ENCODE measurements around the gene IRF1. TPM values are rescaled to one million over a fixed set of nuclear protein-coding genes. Genes with fewer than 3 reads are reported as not detected.
"Not testable (repeated sequence)": the region's sequence is repeated elsewhere in the genome, so short reads cannot be mapped to it uniquely, and the experiment has no call there.

The IRF1 gene, protein sequence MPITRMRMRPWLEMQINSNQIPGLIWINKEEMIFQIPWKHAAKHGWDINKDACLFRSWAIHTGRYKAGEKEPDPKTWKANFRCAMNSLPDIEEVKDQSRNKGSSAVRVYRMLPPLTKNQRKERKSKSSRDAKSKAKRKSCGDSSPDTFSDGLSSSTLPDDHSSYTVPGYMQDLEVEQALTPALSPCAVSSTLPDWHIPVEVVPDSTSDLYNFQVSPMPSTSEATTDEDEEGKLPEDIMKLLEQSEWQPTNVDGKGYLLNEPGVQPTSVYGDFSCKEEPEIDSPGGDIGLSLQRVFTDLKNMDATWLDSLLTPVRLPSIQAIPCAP
- 11.0 TPM for total RNA-seq

DNA sequence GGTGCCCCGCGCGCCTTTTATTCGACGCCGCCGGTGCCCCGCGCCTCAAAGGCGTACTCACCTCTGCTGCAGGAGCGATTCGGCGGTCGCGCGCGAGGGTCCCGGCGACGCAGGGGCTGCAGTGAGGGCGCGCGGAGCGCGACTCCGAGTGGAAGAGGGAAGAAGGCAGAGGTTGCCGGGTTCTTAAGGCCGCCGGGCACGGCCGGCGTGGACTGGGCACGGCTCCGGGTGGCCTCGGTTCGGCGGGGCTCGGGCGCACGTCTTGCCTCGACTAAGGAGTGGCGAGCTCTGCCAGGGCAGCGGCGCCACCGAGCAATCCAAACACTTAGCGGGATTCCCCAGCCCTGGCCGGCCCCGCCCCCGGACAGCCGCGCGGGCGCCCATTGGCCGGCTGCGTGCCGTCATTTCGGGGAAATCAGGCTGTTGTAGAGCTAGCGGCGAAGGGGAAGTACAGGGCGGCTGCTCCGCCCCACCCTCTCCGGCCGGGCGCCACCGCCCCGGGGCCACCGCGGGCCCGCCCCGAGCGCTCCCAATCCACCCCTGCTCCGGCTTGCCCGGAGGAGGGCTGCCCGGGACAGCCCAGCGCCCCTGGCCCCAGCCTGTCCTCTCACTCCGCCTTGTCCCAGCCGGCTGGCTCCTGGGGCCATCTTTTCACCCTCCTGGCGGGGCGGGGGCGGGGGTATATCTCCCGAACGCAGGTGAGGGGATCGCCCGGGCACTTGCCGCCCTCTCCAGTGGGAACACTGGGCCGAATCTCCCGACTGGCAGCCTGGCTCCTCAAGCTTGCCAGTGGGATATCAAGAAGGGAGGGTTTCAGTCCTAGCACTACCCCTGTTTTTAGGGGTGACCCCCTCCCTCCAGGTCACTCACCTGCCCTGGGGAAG lies at the start of gene IRF1:
Gene IRF1, minus strand, starts transcription at position 290 of the 884 bp plus-strand sequence. CDS start 1,295 bp downstream, outside the sequence.
- DNase-seq, result peak; percentile 92

DNA sequence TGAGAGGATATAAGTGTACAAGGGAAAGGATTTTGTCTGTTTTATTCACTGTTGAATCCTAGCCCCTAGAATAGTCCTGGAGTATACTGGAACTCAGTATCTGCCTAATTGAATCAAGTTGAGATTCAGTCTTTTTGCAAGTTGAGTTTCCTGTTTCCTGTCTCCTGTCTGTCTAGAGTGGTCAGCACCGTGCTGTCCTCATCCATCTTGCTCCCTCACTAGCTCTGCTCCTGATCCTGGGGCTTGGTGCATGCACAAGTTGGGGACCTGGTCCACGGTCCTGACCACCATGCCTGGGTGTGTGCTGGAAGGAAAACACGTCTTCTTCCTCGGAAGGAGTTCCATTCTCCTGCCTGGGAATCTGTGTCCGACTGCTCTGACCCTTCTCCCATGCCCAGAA lies 49.6 kb upstream of the IRF1 start:
- no peak for DNase-seq

DNA sequence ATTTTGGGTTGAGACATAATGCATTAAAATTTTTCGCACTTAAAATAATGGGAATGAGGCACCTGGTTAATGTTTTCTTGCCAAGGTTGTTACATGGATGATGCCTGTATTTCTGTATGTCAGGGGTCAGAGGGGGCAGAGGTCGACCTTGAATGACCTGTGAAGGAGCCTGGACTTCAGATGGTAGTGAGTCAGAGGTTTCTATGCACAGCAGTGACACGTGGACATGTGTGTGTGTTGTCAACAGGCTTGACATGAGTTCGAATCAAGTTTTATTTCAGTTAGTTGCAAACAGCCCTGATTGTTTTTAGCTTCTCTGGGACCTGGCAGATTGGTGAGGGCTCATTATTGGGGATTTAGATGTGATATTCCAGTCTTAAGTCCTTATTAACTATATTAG lies 49.1 kb upstream of the IRF1 start:
- DNase-seq, result no peak

DNA sequence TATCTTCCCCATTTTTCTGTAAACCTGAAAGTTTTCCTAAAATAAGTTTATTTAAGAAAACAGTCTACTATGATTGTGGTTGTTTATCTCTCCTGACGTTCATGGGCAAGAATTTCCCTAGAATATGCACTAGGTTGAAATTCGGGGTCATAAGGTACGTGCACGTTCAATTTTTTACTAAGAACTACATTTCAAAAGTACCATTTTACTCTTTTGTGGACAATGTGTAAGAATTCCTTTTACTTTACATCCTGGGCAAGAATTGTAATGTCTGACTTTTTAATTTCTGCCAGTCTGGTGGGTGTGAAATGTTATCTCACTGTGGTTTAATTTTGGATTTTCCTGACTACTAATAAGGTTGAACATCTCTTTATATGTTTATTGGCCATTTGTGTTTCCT lies 40.4 kb upstream of the IRF1 start:
- DNase-seq, result no peak

DNA sequence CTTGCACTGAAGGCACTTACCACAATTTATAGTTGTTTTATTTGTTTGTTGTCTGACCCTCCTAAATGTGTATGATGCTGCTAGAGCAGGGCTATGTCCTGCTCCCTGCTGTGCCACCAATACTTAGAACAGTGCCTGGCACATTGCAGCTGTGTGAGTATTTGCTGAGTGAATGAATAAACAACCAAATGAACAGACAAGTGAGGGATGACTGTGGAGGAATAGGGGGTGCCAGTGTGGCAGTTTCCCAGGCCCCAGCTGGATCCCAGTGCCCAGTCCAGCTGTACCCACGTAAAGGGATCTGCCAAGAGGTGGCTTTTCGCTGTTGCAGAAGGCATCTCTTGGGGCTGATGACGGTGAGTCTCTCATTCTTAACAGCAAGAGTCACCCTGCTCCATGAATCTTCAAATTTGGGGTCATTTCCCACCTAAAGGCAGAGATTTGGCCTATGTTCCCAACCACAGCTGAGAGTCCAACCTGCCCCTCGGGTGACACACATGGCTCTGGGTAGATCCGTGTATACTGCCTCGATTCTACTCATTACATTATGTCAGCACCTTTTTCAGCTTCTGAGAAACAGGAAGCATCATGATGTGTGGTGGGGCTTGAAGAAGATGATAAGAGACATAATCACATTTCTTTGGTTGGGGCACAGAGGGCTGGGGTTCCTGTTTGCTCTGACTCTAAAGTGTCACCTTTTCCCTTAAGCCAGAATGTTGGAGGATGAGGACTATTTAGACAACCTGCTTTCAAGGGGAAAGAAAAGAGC lies 38.5 kb upstream of the IRF1 start:
- no peak for DNase-seq

DNA sequence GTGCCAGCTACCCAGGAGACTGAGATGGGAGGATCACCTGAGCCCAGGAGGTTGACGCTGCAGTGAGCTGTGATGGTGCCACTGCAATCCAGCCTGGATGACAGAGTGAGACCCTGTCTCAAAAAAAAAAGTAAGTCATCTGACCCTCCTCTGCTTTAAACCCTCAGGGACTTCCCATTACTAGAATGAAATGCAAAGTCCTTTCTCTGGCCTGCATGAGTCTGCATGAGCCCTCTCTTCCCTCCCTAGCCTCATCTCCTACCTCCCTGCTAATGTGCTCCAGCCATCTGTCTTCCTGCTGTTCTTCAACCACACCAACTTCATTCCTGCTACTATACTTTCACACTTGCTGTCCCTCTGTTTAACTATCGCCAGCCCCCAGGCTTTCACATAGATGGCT lies 37.4 kb upstream of the IRF1 start:
- no peak for DNase-seq

DNA sequence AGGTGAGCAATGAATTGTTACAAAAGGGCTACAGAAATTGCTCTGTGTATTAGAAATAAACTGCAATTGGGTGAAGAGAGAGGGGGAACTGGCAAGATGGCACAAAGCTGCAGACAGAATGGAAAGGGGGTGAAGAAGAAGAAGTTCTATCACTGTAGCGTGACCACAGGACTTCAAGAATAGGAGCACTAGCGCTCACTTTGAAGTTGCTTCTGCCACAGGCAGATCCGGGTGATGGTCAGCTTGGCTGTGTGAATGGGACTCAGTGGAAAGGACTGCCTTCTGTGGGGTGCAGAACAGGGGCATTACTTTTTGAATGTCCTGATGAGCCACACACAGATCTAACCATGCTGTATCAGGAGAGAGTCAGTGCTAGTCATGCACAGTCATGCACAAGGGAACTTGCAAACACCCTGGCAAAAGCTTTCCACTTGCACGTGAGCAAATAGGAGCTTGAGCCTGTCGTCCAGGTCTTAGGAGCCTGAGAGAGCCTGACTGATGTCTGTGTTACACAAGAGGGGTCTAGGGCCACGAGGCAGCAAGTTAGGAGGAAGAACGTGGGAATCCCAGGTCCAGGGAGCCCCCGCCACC lies 36.5 kb upstream of the IRF1 start:
- DNase-seq, result no peak

DNA sequence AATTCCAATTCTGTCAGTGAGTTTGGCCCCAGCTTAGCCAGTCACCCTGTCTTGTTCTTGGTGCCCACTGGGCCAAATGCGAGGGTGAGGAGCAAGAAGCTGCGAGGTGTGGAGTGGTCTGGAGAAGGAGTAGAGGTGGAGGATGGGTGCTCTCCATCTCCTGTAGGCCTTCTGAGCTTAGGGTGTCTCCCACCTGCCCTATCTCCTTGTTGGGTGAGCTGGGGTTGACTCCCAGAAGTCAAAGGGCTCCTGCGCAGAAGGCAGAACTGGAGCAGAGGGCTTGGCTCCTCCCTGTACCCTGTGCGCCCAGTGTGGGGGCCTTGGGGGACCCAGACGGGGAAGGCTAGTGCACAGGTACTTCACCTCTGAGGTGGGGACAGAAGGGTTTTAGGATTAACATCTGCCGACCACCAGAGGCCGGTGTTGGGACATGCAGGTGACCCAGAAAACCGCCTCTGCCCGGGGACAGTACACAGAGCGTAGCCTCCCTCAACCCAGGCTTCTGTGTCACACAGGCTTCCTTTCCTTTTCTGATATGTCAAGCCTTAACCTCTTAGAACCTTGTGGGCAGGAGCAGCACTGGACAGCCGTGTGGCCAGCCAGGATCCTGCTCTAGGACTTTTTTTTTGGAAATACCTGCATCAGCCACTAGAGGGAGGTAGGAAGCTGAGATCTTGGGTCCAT lies 35.9 kb upstream of the IRF1 start:
- DNase-seq, result no peak

DNA sequence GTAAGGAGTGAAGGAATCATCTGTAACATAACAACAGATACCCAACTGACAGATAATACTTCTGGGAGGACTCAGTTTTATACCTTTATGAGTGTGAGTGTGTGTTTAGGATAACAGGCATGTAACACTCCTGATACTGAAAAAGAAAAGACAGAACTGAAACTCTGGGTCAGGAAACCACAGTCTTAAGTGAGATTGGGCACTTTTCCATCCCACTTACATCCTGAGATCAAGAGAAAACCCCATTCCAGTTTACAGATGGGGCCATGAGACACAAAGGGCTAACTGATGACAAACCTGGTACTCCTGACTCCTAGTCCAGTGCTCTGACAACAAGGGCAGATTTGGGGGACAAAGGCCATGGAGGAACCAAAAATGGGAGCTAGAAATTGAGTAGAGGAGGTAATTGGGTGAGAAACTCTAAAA lies 34.7 kb upstream of the IRF1 start:
- DNase-seq, result no peak

DNA sequence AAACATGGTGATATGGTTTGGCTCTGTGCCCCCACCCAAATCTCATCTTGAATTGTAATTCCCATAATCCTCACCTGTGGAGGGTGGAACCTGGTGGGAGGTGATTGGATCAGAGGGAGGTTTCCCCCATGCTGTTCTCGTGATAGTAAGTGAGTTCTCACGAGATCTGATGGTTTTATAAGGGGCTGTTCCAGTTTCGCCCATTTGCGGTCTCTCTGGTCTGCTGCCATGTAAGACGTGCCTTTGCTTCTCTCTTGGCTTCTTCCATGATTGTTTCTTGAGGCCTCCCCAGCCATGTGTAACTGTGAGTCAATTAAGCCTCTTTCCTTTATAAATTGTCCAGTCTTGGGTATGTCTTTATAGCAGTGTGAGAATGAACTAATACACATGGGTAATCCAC lies 34.3 kb upstream of the IRF1 start:
- not testable (repeated sequence) for DNase-seq

DNA sequence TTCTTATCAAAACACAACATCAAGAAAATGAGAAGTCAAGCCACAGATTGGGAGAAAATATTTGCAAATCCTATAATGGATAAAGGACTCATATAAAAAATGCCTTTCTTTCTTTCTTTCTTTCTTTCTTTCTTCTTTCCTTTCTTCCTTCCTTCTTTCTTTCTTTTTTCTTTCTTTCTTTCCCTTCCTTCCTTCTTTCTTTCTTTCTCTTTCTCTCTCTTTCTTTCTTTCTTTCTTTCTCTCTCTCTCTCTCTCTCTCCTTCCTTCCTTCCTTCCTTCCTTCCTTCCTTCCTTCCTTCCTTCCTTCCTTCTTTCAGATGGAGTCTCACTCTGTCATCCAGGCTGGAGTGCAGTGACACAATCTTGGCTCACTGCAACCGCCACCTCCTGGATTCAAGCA lies 31.5 kb upstream of the IRF1 start:
- not testable (repeated sequence) for DNase-seq

DNA sequence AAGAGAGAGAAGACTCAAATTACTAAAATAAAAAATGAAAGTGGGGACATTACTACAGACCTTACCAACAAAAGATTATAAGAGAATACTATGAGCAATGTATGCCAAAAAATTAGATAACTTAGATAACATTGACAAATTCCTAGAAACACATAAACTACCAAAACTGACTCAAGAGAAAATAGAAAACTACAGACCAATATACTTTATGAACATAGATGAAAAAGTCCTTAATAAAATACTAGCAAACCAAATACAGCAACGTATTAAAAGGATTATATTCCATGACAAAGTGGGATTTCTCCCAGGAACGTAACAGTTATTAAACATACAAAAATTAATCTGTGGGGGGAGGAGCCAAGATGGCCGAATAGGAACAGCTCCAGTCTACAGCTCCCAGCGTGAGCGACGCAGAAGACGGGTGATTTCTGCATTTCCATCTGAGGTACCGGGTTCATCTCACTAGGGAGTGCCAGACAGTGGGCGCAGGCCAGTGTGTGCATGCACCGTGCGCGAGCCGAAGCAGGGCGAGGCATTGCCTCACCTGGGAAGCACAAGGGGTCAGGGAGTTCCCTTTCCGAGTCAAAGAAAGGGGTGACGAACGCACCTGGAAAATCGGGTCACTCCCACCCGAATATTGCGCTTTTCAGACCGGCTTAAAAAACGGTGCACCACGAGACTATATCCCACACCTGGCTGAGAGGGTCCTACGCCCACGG lies 23.2 kb upstream of the IRF1 start:
- DNase-seq, result not testable (repeated sequence)

DNA sequence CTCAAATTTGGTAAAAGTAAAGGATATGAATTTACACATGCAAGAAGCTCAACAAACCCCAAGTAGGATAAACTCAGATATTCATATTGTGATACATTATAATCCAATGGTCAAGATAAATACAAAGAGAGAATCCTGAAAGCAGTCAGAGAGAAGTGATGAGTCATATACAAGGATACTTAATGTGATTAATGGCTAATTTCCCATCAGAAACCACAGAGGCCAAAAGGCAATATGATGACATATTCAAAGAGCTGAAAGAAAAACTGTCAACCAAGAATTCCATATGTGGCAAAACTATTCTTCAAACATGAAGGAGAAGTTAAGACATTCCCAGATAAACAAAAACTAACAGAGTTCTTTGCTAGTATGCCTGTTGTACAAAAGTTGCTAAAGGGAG lies 19.5 kb upstream of the IRF1 start:
- DNase-seq, result no peak

DNA sequence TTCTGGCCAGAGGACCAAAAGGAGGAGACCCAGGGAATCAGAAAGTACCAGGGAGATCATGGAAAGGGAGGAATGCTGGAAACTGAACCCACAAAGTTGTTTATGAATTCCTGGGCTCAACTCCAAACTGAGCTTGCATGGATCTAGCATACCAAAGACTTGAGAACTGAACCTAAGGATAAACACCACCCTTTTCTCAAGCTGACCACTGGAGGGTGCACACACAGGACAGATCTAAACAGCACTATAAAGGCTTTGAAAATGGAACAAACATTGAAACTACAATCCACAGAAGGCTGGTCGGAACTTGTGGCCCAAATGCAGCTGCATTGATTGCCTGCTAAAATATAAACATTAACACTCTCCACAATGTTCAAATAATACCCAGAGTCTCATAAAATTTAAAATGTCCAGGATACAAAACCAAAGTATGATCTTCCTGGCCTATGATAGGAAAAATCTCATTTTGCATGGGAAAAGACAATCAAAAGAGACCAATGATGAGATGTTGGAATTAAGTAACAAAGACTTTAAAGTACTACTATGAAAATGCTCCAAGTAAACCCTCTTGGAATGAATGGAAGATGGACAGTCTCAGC lies 15.6 kb upstream of the IRF1 start:
- DNase-seq, result no peak

DNA sequence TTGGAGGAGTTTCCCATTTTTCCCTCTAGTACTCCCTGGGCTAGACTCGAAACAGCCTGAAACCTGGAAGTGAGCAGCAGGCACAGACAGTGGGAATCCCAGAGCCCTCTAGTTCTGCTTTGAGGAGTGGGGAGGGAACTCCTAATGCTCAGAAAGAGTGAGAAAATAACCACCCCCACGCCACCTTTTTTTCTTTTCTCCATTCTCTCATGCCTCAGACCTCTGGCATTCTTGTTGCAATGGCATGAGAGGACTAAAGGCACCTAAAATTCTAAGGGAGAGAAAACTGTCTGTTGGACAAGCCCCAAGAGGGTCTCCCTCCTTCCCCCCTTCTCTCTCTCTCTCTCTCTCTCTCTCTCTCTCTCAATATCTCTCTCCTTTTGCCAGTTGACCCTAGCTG lies 15.1 kb upstream of the IRF1 start:
- DNase-seq, result no peak

DNA sequence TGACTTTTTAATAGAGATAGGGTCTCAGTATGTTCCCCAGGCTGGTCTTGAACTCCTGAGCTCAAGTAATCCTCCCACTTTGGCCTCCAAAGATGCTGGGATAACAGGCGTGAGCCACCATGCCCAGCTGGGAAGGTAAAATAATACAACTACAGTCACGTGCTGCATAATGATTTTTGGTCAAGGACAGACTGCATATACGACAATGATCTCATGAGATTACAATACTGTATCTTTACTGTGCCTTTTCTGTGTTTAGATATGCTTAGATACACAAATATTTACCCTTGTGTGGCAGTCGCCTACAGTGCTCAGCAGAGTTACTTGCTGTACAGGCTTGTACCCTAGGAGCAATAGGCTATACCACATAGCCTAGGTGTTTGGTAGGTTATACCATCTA lies 14.2 kb upstream of the IRF1 start:
- no peak for DNase-seq

DNA sequence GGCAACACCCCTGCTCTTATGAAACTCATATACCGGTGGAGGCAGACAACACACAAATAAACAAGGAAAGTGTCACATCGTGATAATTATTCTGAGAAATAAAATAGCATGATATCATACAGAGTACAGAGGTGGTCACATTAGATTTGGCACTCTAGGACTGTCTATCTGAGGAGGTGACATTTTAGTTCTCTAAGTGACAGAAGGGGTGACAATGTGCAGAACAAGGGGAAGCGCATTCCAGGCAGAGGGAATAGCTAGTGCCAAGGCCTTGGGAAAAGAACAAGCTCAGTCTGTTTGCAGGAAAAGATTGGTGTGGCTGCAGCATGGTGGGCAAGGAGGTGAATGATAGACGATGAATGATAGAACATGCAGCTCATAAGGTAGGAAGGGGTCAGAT lies 12.7 kb upstream of the IRF1 start:
- no peak for DNase-seq

DNA sequence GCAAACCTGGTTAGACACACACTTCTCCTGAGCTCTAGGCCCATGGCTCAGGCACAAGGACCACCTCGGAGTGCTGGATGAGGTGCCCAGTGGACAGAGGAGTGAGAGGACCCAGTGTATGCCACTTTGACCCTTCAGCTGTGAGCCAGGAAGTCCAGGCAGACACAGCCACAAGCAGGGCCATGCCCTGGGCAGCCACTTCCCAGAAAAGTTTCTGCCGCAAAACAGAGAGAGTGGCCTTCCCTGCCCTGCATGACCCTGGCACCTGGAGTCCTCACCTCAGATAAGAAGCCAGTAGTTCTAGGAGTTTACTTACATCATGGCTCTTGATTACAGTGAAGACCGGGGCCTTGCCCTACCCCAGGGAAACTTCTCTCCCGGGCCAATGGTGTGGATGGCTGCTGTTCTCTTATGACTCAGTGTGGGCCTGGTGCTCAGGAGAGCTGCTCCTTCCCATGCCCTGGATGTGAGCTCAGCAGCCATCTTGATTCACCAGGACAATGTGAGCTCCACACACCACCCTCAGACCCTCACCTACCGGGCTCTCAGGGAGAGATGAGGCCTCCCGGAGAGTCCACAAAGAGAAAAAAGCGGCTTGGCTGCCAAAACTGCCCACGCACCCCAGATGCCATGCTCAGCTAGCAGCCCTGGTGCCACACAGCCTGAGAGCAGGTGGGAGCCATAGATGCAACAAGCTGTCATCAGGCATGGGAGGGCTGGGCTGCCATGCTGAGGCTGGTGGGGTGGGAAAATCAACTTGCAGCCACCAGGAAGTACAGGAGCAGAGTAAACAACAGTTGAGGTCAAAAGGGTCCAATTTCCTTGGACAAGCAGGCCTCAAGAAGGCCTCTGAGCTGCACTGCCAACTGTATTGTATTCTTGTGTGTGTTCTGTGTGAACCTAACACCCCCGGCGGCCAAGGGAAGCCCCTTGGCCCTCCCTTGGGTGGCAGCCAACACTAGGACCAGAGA lies 11.7 kb upstream of the IRF1 start:
- no peak for DNase-seq

DNA sequence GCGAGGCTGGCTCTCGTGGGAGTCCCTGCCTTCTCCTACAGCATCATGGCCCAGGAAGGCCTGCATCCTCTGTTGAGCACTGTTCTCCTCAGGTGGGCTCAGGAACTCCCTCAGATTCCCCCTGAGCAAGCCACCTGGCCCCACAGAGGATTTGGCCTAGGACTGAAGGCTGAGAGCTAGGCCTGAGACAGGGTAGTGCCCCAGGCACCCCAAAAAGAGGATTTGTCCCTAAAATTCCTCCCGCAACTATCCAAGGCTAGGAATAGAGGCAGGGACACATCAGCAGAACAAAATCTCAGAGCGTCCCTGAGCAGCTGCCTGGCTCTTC lies 11.0 kb upstream of the IRF1 start:
- DNase-seq, result no peak
